HEK293T (cell line): Measurements from ENCODE around the gene ZNF655.
"Not testable (repeated sequence)": the region's sequence is repeated elsewhere in the genome, so short reads cannot be mapped to it uniquely, and the experiment has no call there.

Experiments used
- CTCF ChIA-PET: fragments of 350-600 bp; formaldehyde crosslinking; extraction: SDS; loops from one replicate; lab custom pipeline; 2021; ENCODE audit warnings: antibody characterized with exemption, inconsistent platforms; lab: Yijun Ruan, JAX
- POLR2A ChIA-PET: fragments of 350-600 bp; formaldehyde crosslinking; extraction: SDS; loops from one replicate; lab custom pipeline; 2020; ENCODE audit warnings: antibody characterized with exemption, inconsistent platforms; lab: Yijun Ruan, JAX
- DNase-seq: peaks from one replicate; pipeline ENCODE4 v3.0.0; 2012; ENCODE audit warnings: mixed read lengths; ENCODE audit errors: extremely low spot score
- ARNT ChIP-seq: fragments of 450-650 bp; IDR thresholded peaks from 2 replicates; pipeline ENCODE4 v1.6.1; 2017; ENCODE audit warnings: mild to moderate bottlenecking
- BHLHE40 ChIP-seq: fragments of 450-650 bp; IDR thresholded peaks from 2 replicates; pipeline ENCODE4 v1.6.1; 2016; ENCODE audit warnings: mild to moderate bottlenecking, moderate library complexity, borderline replicate concordance
- CTBP1 ChIP-seq: fragments of 450-650 bp; IDR thresholded peaks from 2 replicates; pipeline ENCODE4 v1.6.1; 2016; ENCODE audit warnings: borderline replicate concordance
- ELF4 ChIP-seq: fragments of 450-650 bp; IDR thresholded peaks from 2 replicates; pipeline ENCODE4 v1.6.1; 2017; ENCODE audit warnings: antibody characterized with exemption
- FOXA1 ChIP-seq: fragments of 450-650 bp; IDR thresholded peaks from 2 replicates; pipeline ENCODE4 v1.6.1; 2016; ENCODE audit warnings: mild to moderate bottlenecking
- FOXK2 ChIP-seq: fragments of 450-650 bp; IDR thresholded peaks from 2 replicates; pipeline ENCODE4 v1.6.1; 2016; ENCODE audit warnings: mild to moderate bottlenecking
- FOXM1 ChIP-seq: fragments of 450-650 bp; IDR thresholded peaks from 2 replicates; pipeline ENCODE4 v1.6.1; 2017; ENCODE audit warnings: mild to moderate bottlenecking, borderline replicate concordance
- HDGF ChIP-seq: fragments of 450-650 bp; IDR thresholded peaks from 2 replicates; pipeline ENCODE4 v1.6.1; 2017; ENCODE audit warnings: antibody characterized with exemption, borderline replicate concordance
- L3MBTL2 ChIP-seq: fragments of 450-650 bp; conservative IDR thresholded peaks from 2 replicates; pipeline ENCODE4 v1.6.1; 2016; ENCODE audit warnings: mild to moderate bottlenecking
- LEF1 ChIP-seq: fragments of 450-650 bp; IDR thresholded peaks from 2 replicates; pipeline ENCODE4 v1.6.1; 2017; ENCODE audit warnings: mild to moderate bottlenecking, borderline replicate concordance
- NFRKB ChIP-seq: fragments of 450-650 bp; IDR thresholded peaks from 2 replicates; pipeline ENCODE4 v1.6.1; 2016; ENCODE audit warnings: mild to moderate bottlenecking, moderate library complexity
- PKNOX1 ChIP-seq: fragments of 450-650 bp; IDR thresholded peaks from 2 replicates; pipeline ENCODE4 v1.6.1; 2016
- SP1 ChIP-seq: fragments of 450-650 bp; IDR thresholded peaks from 2 replicates; pipeline ENCODE4 v1.6.1; 2017
- SUZ12 ChIP-seq: fragments of 450-650 bp; IDR thresholded peaks from 2 replicates; pipeline ENCODE4 v1.6.1; 2016; ENCODE audit warnings: mild to moderate bottlenecking
- TARDBP ChIP-seq: fragments of 450-650 bp; IDR thresholded peaks from 2 replicates; pipeline ENCODE4 v1.6.1; 2016
- ZNF384 ChIP-seq: fragments of 450-650 bp; IDR thresholded peaks from 2 replicates; pipeline ENCODE4 v1.6.1; 2016

Gene ZNF655

DNA sequence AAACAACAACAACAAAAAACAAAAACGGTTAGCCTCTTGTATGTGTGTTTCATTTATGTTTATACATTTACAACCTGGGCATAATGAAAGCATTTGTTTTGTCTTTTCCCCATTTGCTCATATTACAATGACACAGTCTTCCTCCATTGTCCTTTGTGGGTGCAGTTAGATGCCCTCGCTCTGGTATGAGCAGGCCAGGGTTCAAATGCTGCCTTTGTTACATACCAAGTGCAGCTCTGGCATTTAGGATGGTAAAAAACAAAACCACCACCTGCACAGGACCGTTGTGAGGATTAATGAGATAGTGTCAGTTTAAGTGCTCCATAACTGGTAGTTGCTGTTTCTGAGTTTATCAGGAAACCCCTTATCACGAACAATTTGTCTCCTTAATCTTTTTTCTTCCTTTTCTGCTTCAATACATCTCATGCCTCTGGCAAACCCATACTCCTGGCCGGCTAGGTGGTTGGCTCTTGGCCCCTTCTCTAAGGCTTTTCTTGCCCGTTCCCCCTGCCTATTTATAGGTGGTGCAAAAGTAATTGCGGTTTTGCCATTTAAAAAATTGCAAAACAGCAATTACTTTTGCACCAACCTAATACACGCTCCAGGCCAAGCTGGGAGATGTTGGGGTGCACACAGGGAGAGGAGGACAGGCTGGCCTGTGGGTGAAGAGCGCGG, 21.0 kb downstream of the ZNF655 start:
- no peak for DNase-seq
- TF ChIP-seq ARNT (no peak), TARDBP (no peak), ELF4 (no peak; the same call in 1 of the 2 replicates), PKNOX1 (no peak), NFRKB (no peak), BHLHE40 (no peak), CTBP1 (no peak), L3MBTL2 (no peak), SP1 (no peak), HDGF (no peak), SUZ12 (no peak), FOXA1 (no peak)
- ChIA-PET CTCF (no interaction called here), POLR2A (no interaction called here)

GRCh38 chr7:99579956-99580777, 21.7 kb downstream of the ZNF655 start:
- TF ChIP-seq SP1: no peak
- no peak for TF ChIP-seq FOXM1
- no peak for TF ChIP-seq ARNT
- no peak for TF ChIP-seq BHLHE40
- no peak for TF ChIP-seq HDGF
- TF ChIP-seq FOXK2: no peak
- TF ChIP-seq ZNF384: no peak
- TF ChIP-seq LEF1: no peak
- TF ChIP-seq NFRKB: no peak
- no peak for TF ChIP-seq FOXA1
- no peak for TF ChIP-seq L3MBTL2
- no peak for DNase-seq
- ChIA-PET POLR2A (no interaction called here), CTCF (no interaction called here)

DNA sequence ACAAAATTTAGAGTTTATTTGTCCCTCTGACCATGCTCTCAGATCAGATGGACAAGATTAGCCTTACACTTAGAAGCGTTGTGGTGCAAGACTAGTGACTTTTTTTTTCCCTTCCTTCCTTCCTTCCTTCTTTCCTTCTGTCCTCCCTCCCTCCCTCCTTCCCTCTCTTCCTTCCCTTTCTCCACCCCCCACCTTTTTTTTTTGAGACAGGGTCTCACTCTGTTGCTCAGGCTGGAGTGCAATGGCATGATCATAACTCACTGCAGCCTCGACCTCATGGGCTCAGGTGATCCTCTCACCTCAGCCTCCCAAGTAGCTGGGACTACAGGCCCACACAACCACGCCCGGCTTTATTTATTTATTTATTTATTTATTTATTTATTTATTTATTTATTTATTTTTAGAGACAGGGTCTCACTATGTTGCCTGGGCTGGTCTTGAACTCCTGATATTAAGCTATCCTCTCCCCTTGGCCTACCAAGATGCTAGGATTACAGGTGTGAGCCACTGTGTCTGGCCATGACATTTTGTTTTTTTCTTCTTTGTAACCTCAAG, 22.4 kb downstream of the ZNF655 start:
- CTCF ChIA-PET, POLR2A ChIA-PET, DNase-seq: not testable (repeated sequence)

- DNase-seq: no peak
- ChIA-PET CTCF (no interaction called here), POLR2A (no interaction called here)
- TF ChIP-seq FOXA1 (no peak), ELF4 (no peak), ARNT (no peak), PKNOX1 (no peak), LEF1 (no peak), CTBP1 (no peak), SUZ12 (no peak), SP1 (no peak), FOXM1 (no peak), BHLHE40 (no peak), HDGF (no peak), ZNF384 (no peak), FOXK2 (no peak), TARDBP (no peak), NFRKB (no peak), L3MBTL2 (no peak)
Observed at GRCh38 chr7:99588868-99589267, 30.4 kb downstream of the ZNF655 start.

DNA sequence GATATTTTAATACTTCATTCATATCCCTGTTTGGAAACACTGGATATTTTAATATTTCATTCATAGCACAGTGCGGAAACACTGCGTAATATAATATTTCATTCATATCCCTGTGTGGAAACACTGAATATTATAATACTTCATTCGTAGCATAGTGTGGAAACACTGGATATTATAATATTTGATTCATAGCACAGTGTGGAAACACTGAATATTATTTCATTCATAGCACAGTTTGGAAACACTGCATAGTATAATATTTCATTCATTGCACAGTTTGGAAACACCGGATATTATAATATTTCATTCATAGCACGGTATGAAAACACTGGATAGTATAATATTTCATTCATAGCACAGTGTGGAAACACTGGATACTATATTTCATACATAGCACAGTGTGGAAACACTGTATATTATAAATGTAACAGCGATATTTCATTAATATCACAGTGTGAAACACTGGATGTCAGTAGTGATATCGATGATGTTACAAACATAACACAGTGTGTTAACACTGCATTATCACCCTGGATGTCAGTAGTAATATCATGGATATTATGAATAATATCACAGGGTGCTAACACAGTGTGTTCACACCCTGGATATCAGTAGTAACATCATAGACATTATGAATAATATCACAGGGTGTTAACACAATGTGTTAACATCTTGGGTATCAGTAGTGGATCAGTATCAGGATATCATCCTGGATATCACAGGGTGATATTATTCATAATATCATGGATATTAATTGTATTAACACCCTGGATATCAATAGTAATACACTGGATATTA, 36.7 kb downstream of the ZNF655 start:
- ChIA-PET CTCF (no interaction called here), POLR2A (no interaction called here)
- no peak for DNase-seq
- TF ChIP-seq ARNT (no peak), FOXA1 (no peak), BHLHE40 (no peak), NFRKB (no peak), SUZ12 (no peak), CTBP1 (no peak), FOXM1 (no peak), PKNOX1 (no peak), LEF1 (no peak), TARDBP (no peak), ELF4 (no peak), L3MBTL2 (no peak), SP1 (no peak), FOXK2 (no peak)

GRCh38 chr7:99596408-99596955, 38.0 kb downstream of the ZNF655 start:
- POLR2A ChIA-PET: no interaction called here
- TF ChIP-seq ARNT: no peak
- no peak for TF ChIP-seq ZNF384
- DNase-seq: no peak
- CTCF ChIA-PET: no interaction called here
